ENCODE data around the gene KLK12. TPM values are rescaled to one million over a fixed set of nuclear protein-coding genes. Genes with fewer than 3 reads are reported as not detected.

KLK12 gene
- total RNA-seq, 2 experiments from 2014 or later = not detected

DNA sequence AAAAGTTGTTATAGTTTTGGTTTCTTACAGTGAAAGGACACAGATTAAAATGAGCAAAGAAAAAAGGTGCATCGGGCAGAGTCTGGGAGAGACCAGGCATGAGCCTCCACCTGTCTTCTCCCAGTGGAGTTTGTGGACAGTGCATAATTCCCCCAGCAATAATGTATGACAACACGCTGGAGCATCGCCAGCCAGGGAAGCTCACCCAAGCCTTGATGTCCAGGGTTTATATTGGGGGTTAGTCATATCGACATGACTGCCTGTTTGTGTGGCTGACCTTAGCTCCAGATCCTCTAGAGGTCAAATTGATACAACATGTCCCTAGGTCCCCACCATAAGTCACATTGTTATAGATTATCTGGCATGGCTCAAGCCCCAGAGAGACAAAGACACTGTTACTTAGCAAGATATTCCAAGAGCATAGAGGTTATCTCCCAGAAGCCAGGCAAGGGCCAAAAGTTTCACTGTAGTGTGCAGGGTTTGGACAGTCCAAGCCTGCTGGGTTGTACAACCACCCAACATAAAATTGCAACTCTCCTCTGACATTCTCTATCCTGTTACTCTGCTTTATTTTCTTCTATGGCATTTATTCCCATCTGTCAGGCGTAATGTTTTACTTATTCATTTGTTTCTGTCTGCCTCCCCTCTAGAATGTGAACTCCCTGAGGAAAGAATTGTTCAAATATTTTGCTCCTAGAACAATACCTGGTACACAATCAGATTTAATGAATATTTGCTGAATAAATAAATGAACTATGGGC, 35.7 kb upstream of the KLK12 start:
- Histone ChIP-seq H3K27me3 (ENCODE audit: control insufficient read depth in 1 of 2, insufficient read depth in 2 of 2, low read length in 2 of 2) (peaks cover 13 to 23% of the 10 kb centered on the region in 2 experiments), H3K4me3 (ENCODE audit: low read length) (no peak overlapping the region), H3K4me1 (ENCODE audit: insufficient read depth, low read length) (no peaks in the 10 kb centered on the region), H3K27ac (ENCODE audit: low read depth in 1 of 2, low read length in 2 of 2) (no peak overlapping the region), H3K9me3 (ENCODE audit: control insufficient read depth in 1 of 2, insufficient read depth in 1 of 2, low read length in 2 of 2) (peaks cover 0 to 5% of the 10 kb centered on the region in 2 experiments), H3K36me3 (ENCODE audit: insufficient read depth, low read length) (no peaks in the 10 kb centered on the region)
- CTCF ChIA-PET = no interaction called here
- DNase-seq (no peak), ATAC-seq (ENCODE audit: poor library complexity) (no peak)
- intact Hi-C loops (cut with DNase I, micrococcal nuclease) = no loop called here
- H3K4me1 Mint-ChIP-seq (ENCODE audit: low read depth) = no peaks in the 10 kb centered on the region
- TF ChIP-seq, protein P1, sequence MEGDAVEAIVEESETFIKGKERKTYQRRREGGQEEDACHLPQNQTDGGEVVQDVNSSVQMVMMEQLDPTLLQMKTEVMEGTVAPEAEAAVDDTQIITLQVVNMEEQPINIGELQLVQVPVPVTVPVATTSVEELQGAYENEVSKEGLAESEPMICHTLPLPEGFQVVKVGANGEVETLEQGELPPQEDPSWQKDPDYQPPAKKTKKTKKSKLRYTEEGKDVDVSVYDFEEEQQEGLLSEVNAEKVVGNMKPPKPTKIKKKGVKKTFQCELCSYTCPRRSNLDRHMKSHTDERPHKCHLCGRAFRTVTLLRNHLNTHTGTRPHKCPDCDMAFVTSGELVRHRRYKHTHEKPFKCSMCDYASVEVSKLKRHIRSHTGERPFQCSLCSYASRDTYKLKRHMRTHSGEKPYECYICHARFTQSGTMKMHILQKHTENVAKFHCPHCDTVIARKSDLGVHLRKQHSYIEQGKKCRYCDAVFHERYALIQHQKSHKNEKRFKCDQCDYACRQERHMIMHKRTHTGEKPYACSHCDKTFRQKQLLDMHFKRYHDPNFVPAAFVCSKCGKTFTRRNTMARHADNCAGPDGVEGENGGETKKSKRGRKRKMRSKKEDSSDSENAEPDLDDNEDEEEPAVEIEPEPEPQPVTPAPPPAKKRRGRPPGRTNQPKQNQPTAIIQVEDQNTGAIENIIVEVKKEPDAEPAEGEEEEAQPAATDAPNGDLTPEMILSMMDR (IDR thresholded peaks at IDR 0.05) = no peak
- H3K36me3 Mint-ChIP-seq (ENCODE audit: low read depth) = no peaks in the 10 kb centered on the region
- H3K4me3 Mint-ChIP-seq = no peak overlapping the region
- POLR2A ChIA-PET = no interaction called here
- peaks cover 7% of the 10 kb centered on the region for H3K9me3 Mint-ChIP-seq
- no peak overlapping the region for H3K27ac Mint-ChIP-seq
- peaks cover 22% of the 10 kb centered on the region for H3K27me3 Mint-ChIP-seq

DNA sequence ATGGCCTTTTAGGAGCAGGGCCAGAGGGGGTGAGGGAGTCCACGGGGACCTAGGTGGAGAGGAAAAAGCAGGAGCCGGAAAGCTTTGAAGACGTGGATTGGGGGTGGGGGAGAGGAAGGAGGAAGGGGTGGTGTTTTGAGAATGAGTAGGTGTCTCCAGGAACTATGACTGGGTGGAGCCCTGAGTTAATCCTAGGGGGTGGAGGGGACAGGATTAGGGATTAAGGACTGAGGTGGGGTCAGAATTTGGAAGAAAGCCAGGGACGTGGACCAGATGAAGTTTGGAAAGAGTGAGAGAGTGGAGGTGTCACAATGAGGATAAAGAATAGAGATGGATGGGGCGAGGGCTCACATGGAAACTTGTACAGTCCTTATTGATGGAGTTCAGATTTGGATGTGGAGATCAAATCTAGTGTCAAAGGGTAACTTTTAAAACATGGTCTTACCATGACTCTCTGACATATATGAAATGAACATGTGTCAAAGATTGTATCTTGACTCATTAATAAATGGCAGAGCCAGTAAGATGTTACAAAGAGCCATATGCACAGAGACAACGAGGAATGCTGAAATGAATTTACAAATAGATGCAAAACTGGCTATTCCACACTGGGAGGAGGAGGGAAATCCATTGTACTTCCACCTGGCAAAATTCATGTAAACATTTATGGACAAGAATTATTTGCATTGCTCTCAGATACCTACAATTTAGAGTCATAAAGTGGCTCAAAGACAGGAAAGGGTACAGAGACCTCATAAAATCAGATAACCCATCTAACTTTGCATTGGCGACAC, 31.8 kb upstream of the KLK12 start:
- Mint-ChIP-seq H3K9me3 (no peaks in the 10 kb centered on the region), H3K27ac (no peak overlapping the region), H3K4me3 (no peak overlapping the region), H3K4me1 (ENCODE audit: low read depth) (no peaks in the 10 kb centered on the region), H3K36me3 (ENCODE audit: low read depth) (no peaks in the 10 kb centered on the region), H3K27me3 (peaks cover 45% of the 10 kb centered on the region)
- Histone ChIP-seq H3K36me3 (ENCODE audit: insufficient read depth, low read length) (no peaks in the 10 kb centered on the region), H3K27ac (ENCODE audit: low read depth in 1 of 2, low read length in 2 of 2) (no peak overlapping the region), H3K9me3 (ENCODE audit: control insufficient read depth in 1 of 2, insufficient read depth in 1 of 2, low read length in 2 of 2) (peaks cover 0 to 9% of the 10 kb centered on the region in 2 experiments), H3K27me3 (ENCODE audit: control insufficient read depth in 1 of 2, insufficient read depth in 2 of 2, low read length in 2 of 2) (peaks cover 23 to 50% of the 10 kb centered on the region in 2 experiments), H3K4me1 (ENCODE audit: insufficient read depth, low read length) (peaks cover 3% of the 10 kb centered on the region), H3K4me3 (ENCODE audit: low read length) (no peak overlapping the region)
- no peak for DNase-seq
- ATAC-seq (ENCODE audit: poor library complexity) = no peak
- TF ChIP-seq, protein P1 (IDR thresholded peaks at IDR 0.05) = no peak
- POLR2A ChIA-PET = no interaction called here
- intact Hi-C loops (cut with DNase I, micrococcal nuclease) = no loop called here
- CTCF ChIA-PET = no interaction called here

DNA sequence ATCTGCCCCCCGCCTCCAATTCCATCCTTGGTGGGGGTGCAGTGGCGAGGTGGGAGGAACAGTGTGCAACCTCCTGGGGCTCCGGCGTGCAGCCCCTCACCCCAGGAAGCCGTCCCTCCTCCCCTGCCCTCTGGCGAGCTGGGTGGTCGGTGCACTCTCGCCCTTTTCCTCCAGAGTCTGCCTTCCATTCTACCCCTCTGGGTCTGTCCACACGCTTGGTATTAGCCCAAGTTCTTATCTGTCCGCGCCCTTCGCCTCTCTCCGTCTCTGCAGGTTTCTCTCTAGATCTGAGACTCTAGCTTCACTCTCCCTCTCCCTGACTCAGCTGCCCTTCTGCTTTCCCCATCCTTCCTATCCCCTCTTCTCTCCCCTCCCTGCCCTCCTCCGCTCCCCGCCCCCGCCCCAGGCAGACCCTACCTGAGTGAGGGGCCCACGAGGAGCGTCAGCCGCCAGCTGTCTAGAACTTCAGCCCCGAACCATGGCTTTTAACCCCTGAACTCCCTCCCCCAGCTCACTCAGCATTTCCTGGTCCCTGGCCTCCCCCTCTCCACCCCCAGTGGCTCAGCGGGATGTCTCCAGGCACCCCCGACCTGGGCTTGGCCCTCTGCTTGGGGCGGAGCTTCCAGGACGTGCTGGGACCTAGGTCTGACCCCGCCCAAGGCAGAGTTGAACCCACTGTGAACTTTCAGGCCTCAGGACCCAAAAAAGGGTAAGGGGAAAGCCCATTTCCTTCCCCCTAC, 30.6 kb upstream of the KLK12 start:
- Mint-ChIP-seq H3K4me1 (ENCODE audit: low read depth) (no peaks in the 10 kb centered on the region), H3K27me3 (peaks cover 57% of the 10 kb centered on the region), H3K36me3 (ENCODE audit: low read depth) (no peaks in the 10 kb centered on the region), H3K4me3 (peak overlapping the region; percentile 70), H3K9me3 (no peaks in the 10 kb centered on the region), H3K27ac (no peak overlapping the region)
- intact Hi-C loops (cut with DNase I, micrococcal nuclease) = no loop called here
- TF ChIP-seq, protein P1 (IDR thresholded peaks at IDR 0.05) = no peak
- ChIA-PET CTCF (no interaction called here), POLR2A (no interaction called here)
- peaks cover 23 to 58% of the 10 kb centered on the region in 2 experiments for H3K27me3 ChIP-seq (ENCODE audit: control insufficient read depth in 1 of 2, insufficient read depth in 2 of 2, low read length in 2 of 2)
- no peak overlapping the region for H3K27ac ChIP-seq (ENCODE audit: low read depth in 1 of 2, low read length in 2 of 2)
- ATAC-seq (ENCODE audit: poor library complexity) = no peak
- peak overlapping the region; percentile 6 for H3K4me3 ChIP-seq (ENCODE audit: low read length)
- DNase-seq = no peak
- no peaks in the 10 kb centered on the region for H3K36me3 ChIP-seq (ENCODE audit: insufficient read depth, low read length)
- peaks cover 3% of the 10 kb centered on the region for H3K4me1 ChIP-seq (ENCODE audit: insufficient read depth, low read length)
- H3K9me3 ChIP-seq (ENCODE audit: control insufficient read depth in 1 of 2, insufficient read depth in 1 of 2, low read length in 2 of 2) = peaks cover 0 to 9% of the 10 kb centered on the region in 2 experiments
